Sigmoid colon (tissue), 7 donors: ENCODE measurements around the gene SPAG5. TPM values are rescaled to one million over a fixed set of nuclear protein-coding genes. Genes with fewer than 3 reads are reported as not detected.
"Not testable (repeated sequence)": the region's sequence is repeated elsewhere in the genome, so short reads cannot be mapped to it uniquely, and the experiment has no call there.

Experiments used
- DNase-seq: peaks from one replicate; pipeline ENCODE4 v3.0.0-alpha.2; 2019
- H3K27ac ChIP-seq, 4 donors: fragments of 200-600 bp; sonication (generic); one replicate each; pipeline ENCODE4 v1.5.1; 2016 to 2019; ENCODE audit warnings: mild to moderate bottlenecking in 1 of 4
- H3K27me3 ChIP-seq, 3 donors: fragments of 200-600 bp; sonication (generic); one replicate each; pipeline ENCODE4 v1.5.1; 2019; ENCODE audit warnings: mild to moderate bottlenecking in 1 of 3
- H3K36me3 ChIP-seq, 4 donors: fragments of 200-600 bp; sonication (generic); one replicate each; pipeline ENCODE4 v1.5.1; 2016 to 2019
- H3K4me1 ChIP-seq, 4 donors: fragments of 200-600 bp; sonication (generic); one replicate each; pipeline ENCODE4 v1.5.1; 2017 to 2019
- H3K4me3 ChIP-seq, 4 donors: fragments of 200-600 bp; sonication (generic); one replicate each; pipeline ENCODE4 v1.5.1; 2017 to 2019; ENCODE audit warnings: mild to moderate bottlenecking in 2 of 4, moderate library complexity in 1 of 4
- H3K9me3 ChIP-seq, 4 donors: fragments of 200-600 bp in 3 of 4; sonication (generic) in 3 of 4; one replicate each; pipeline versions ENCODE4 v1.5.1 to v1.6.1; 2013 to 2019
- CTCF ChIP-seq, 4 experiments: fragments of 450-650 bp in 3 of 4; fragments of 200-600 bp in 1 of 4; IDR thresholded peaks; one replicate each; pipeline ENCODE4 v1.5.1; 2016 to 2019; ENCODE audit warnings: antibody characterized with exemption in 4 of 4, mild to moderate bottlenecking in 3 of 4, moderate library complexity in 2 of 4
- EP300 ChIP-seq, 4 donors: sonication (generic); formaldehyde crosslinking; IDR thresholded peaks; one replicate each; pipeline ENCODE4 v1.6.1; 2017; ENCODE audit warnings: antibody characterized with exemption in 4 of 4
- POLR2A ChIP-seq, 2 donors: fragments of 450-650 bp; IDR thresholded peaks; one replicate each; pipeline ENCODE4 v1.6.1; 2016; ENCODE audit warnings: antibody characterized with exemption in 2 of 2, mild to moderate bottlenecking in 2 of 2, moderate library complexity in 2 of 2
- POLR2AphosphoS5 ChIP-seq, 4 donors: sonication (generic); formaldehyde crosslinking; IDR thresholded peaks; one replicate each; pipeline ENCODE4 v1.6.1; 2017; ENCODE audit warnings: antibody characterized with exemption in 4 of 4
- WGBS, 2 donors: extraction: QIAGEN DNeasy Blood & Tissue Kit; methylation state at CpG; one replicate each; pipeline ENCODE4 v1.1.7; 2013; 5-methylcytosine and 5-hydroxymethylcytosine counted together
- intact Hi-C: fragments of 100-400 bp; cut with DNase I; formaldehyde crosslinking; loops from one replicate; pipeline ENCODE4 v1.15.1; 2023
- polyA plus RNA-seq, 3 donors: library from polyadenylated mRNA; stranded (reverse); fragments of 200-250 nt; gene quantifications; one replicate each; pipeline ENCODE4 v1.2.3, GENCODE V29; 2013
- total RNA-seq, 4 donors: library from RNA; depleted of rRNA; stranded (reverse); fragments of >200 nt; gene quantifications; one replicate each; pipeline ENCODE4 v1.1.0, GENCODE V29; 2016
- donor health status: healthy with polysubstance abuse.
- donor health status: Bipolar disorder and iron deficiency.
- donor health status: healthy.

SPAG5 gene
- total and polyA plus RNA-seq, 7 donors = 0.33 to 35.2 (median 3.9) TPM

DNA sequence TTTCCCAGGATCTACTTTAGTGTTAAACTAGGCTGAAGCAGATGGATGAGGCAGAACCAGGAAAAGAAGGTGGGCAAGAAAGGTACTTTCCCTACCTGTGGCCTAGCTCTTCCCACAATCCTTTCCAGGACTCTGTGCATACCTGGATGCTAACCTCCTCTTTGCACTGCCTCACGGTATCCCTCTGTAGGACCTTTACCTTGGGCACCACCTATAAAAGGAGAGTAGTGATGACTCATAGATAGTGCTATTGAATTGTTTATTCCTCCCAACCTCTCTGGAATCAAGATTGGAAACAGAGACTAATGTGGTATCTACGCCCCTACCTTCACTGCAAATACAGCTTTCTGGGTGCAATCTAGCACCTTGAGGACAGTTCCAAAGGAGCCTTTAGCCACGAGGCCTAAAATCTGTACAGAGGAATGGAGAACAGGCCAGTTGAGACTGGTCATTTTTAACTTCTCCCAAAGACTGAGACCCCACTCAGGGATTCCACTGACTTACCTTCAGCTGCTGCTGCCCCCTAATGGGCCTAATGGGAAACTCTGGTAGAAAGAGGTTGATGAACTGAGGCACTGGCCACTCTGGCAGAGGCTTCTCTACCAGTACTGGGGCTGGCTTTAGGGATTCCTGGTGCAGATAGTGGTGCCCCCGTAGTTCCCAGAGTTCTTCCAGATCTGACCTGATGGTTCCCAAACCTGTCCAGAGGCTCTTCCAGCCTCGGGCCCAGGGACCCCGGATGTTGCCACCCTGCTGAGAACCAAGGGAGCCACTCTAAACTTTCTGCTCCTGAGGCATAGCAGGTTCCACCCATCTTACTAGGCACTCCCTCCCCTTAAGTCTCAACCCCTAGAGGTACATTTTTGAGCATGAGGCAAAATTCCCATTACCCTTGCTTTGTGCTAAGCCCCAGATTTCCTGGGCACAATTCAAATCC is 14.4 kb upstream of the SPAG5 start:
- Histone ChIP-seq H3K27me3 (no peaks in the 10 kb centered on the region), H3K9me3 (no peaks in the 10 kb centered on the region), H3K36me3 (peaks cover 22 to 61% (median 37%) of the 10 kb centered on the region in 4 donors), H3K4me3 (no peak overlapping the region), H3K27ac (no peak overlapping the region), H3K4me1 (no peaks in the 10 kb centered on the region)
- no peak for DNase-seq
- intact Hi-C loops = loop anchor here (1.0 to 5.0 kb wide), 2 partner anchors 61 to 119 kb away; partner anchors contain the start of gene UNC119
- TF ChIP-seq CTCF (IDR thresholded peaks at IDR 0.05) = peak; percentile 21 to 72 (median 48)
- TF ChIP-seq EP300 (IDR thresholded peaks at IDR 0.05) = no peak
- WGBS, 2 donors = 81 to 87% methylated on average over 6 of the region's 6 CpGs

DNA sequence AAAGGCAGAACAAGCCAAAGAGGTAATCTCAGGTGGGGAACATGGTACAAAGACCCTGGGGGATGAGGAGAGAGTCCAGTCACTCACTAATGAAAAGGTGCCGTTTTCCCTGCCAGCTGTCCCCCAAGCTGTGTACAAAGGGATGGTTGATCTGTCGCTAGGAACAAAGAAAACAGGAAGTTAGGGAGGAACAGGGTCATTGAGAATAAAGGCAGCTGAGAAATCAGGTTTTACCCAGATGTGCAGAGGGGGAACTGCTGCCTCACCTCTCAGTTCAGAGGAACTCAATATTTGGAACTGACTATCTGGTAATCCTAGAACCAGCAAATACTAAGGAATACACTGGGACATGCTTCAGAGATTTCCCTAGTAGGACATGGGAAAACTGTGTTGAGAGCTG is 13.7 kb upstream of the SPAG5 start:
- DNase-seq = no peak
- Histone ChIP-seq H3K4me3 (no peak overlapping the region), H3K9me3 (no peaks in the 10 kb centered on the region), H3K27me3 (no peaks in the 10 kb centered on the region), H3K27ac (no peak overlapping the region), H3K36me3 (peaks cover 21 to 55% (median 30%) of the 10 kb centered on the region in 4 donors), H3K4me1 (no peaks in the 10 kb centered on the region)
- WGBS, 2 donors = 30 to 32% methylated on average over 2 of the region's 2 CpGs
- TF ChIP-seq POLR2A (IDR thresholded peaks at IDR 0.05) (no peak), POLR2AphosphoS5 (IDR thresholded peaks at IDR 0.05) (no peak), EP300 (IDR thresholded peaks at IDR 0.05) (no peak), CTCF (IDR thresholded peaks at IDR 0.05) (no peak)
- intact Hi-C loops = loop anchor here (5.0 kb wide), 1 partner anchor 60 kb away; the partner anchor contains the start of gene UNC119

DNA sequence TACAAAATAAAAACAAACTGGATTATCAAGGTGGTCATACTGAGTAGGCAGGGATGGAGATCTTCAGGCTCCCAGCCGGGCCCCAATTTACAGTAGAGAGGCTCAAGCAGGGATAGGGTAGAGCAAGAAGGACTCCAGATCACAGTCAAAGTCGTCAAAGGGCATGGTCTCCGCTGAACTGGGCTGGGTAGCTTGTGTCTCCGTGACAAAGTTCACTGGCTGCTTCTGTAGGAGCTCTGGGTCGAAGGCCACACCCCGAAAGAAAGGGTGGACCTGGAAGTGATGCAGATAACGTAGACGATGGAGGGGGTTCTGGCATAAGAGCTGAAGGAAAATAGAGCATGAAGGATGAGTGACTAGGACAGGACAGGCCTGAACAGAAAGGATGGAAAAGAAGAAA is 11.6 kb upstream of the SPAG5 start:
- no peaks in the 10 kb centered on the region for H3K9me3 ChIP-seq
- intact Hi-C loops = loop anchor here (5.0 kb wide), 1 partner anchor 58 kb away; the partner anchor contains the start of gene UNC119
- no peak overlapping the region for H3K4me3 ChIP-seq
- H3K36me3 ChIP-seq = peaks cover 6 to 33% (median 11%) of the 10 kb centered on the region in 4 donors
- no peaks in the 10 kb centered on the region for H3K4me1 ChIP-seq
- TF ChIP-seq EP300 (IDR thresholded peaks at IDR 0.05) = no peak
- no peak for TF ChIP-seq CTCF (IDR thresholded peaks at IDR 0.05)
- TF ChIP-seq POLR2AphosphoS5 (IDR thresholded peaks at IDR 0.05) = no peak
- no peak for TF ChIP-seq POLR2A (IDR thresholded peaks at IDR 0.05)
- DNase-seq = no peak
- no peaks in the 10 kb centered on the region for H3K27me3 ChIP-seq
- 35 to 79% methylated on average over 8 of the region's 8 CpGs for WGBS, 2 donors
- H3K27ac ChIP-seq = no peak overlapping the region

GRCh38 chr17:28604031-28604430 is 5.2 kb upstream of the SPAG5 start:
- peaks cover 2 to 10% (median 7%) of the 10 kb centered on the region in 4 donors for H3K4me1 ChIP-seq
- H3K36me3 ChIP-seq, H3K27ac ChIP-seq, H3K27me3 ChIP-seq, DNase-seq, intact Hi-C loops, H3K4me3 ChIP-seq, H3K9me3 ChIP-seq: not testable (repeated sequence)
- 95% methylated on average over 31 of the region's 31 CpGs for WGBS, 2 donors
